ENCODE data around the gene ASB8.
A peak's percentile ranks its signal among the peaks of the same experiment; 100 is the strongest.
"Not testable (repeated sequence)": the region's sequence is repeated elsewhere in the genome, so short reads cannot be mapped to it uniquely, and the experiment has no call there.

ASB8 gene

GRCh38 chr12:48160046-48160445 lies 2.7 kb upstream of the ASB8 start:
- peaks cover 18% of the 10 kb centered on the region for H3K79me2 ChIP-seq (ENCODE audit: insufficient read depth, low read depth)
- no peak overlapping the region for H3K4me2 ChIP-seq

GRCh38 chr12:48157889-48158370 lies 615 bp upstream of the ASB8 start:
- Histone ChIP-seq H4K20me1 (ENCODE audit: insufficient read depth) (no peaks in the 10 kb centered on the region), H3K79me2 (ENCODE audit: insufficient read depth, low read depth) (peaks cover 38% of the 10 kb centered on the region), H3K4me2 (peak overlapping the region; percentile 73), H3K9ac (no peak overlapping the region; the same call in 1 of the 2 replicates), H3K27me3 (ENCODE audit: insufficient read depth, low read depth) (no peaks in the 10 kb centered on the region), H3K36me3 (ENCODE audit: insufficient read depth) (0 out of 2 replicates have a peak, but pooled peaks cover 4% of the 10 kb centered on the region), H3K4me1 (ENCODE audit: low read depth, poor library complexity, severe bottlenecking) (peaks cover 42% of the 10 kb centered on the region), H3K27ac (peak overlapping the region; percentile 48), H3K4me3 (IDR thresholded peaks at IDR 0.05; ENCODE audit: insufficient read depth, low read depth, low read length) (no peak overlapping the region), H2AFZ (ENCODE audit: low read depth) (peak overlapping the region; percentile 82)
- TF ChIP-seq CTCF (conservative IDR thresholded peaks at IDR 0.05; ENCODE audit: low read depth, low read length): no peak

More at GRCh38 chr12:48160046-48160445, 2.7 kb upstream of the ASB8 start:
- no peak for TF ChIP-seq CTCF (conservative IDR thresholded peaks at IDR 0.05; ENCODE audit: low read depth, low read length)
- peaks cover 21% of the 10 kb centered on the region for H3K4me1 ChIP-seq (ENCODE audit: low read depth, poor library complexity, severe bottlenecking)
- no peak overlapping the region for H2AFZ ChIP-seq (ENCODE audit: low read depth)
- no peaks in the 10 kb centered on the region for H3K36me3 ChIP-seq (ENCODE audit: insufficient read depth)
- no peak overlapping the region for H3K9ac ChIP-seq
- no peaks in the 10 kb centered on the region for H3K27me3 ChIP-seq (ENCODE audit: insufficient read depth, low read depth)
- no peaks in the 10 kb centered on the region for H4K20me1 ChIP-seq (ENCODE audit: insufficient read depth)
- no peak overlapping the region for H3K27ac ChIP-seq
- H3K4me3 ChIP-seq (IDR thresholded peaks at IDR 0.05; ENCODE audit: insufficient read depth, low read depth, low read length): no peak overlapping the region

- Histone ChIP-seq H3K36me3 (ENCODE audit: insufficient read depth) (peaks cover 5% of the 10 kb centered on the region; the same call in 1 of the 2 replicates), H2AFZ (ENCODE audit: low read depth) (peak overlapping the region; percentile 82), H3K9ac (peak overlapping the region; percentile 55; the same call in 1 of the 2 replicates), H3K27me3 (ENCODE audit: insufficient read depth, low read depth) (no peaks in the 10 kb centered on the region), H4K20me1 (ENCODE audit: insufficient read depth) (no peaks in the 10 kb centered on the region), H3K27ac (peak overlapping the region; percentile 48), H3K4me3 (IDR thresholded peaks at IDR 0.05; ENCODE audit: insufficient read depth, low read depth, low read length) (no peak overlapping the region), H3K79me2 (ENCODE audit: insufficient read depth, low read depth) (peaks cover 38% of the 10 kb centered on the region), H3K4me2 (peak overlapping the region; percentile 85), H3K4me1 (ENCODE audit: low read depth, poor library complexity, severe bottlenecking) (peaks cover 54% of the 10 kb centered on the region)
- no peak for TF ChIP-seq CTCF (conservative IDR thresholded peaks at IDR 0.05; ENCODE audit: low read depth, low read length)
Measured at GRCh38 chr12:48156652-48157017, 680 bp downstream of the ASB8 start.

GRCh38 chr12:48155786-48156185 lies 1.5 kb downstream of the ASB8 start:
- Histone ChIP-seq H3K79me2 (ENCODE audit: insufficient read depth, low read depth) (peaks cover 38% of the 10 kb centered on the region), H3K4me1 (ENCODE audit: low read depth, poor library complexity, severe bottlenecking) (peaks cover 62% of the 10 kb centered on the region), H3K36me3 (ENCODE audit: insufficient read depth) (peaks cover 10% of the 10 kb centered on the region; the same call in 1 of the 2 replicates), H3K4me2 (peak overlapping the region; percentile 85)
- not testable (repeated sequence) for H3K27ac ChIP-seq; H2AFZ ChIP-seq (ENCODE audit: low read depth); H3K9ac ChIP-seq; H3K4me3 ChIP-seq (IDR thresholded peaks at IDR 0.05; ENCODE audit: insufficient read depth, low read depth, low read length); H3K27me3 ChIP-seq (ENCODE audit: insufficient read depth, low read depth); H4K20me1 ChIP-seq (ENCODE audit: insufficient read depth)

GRCh38 chr12:48151103-48151771 lies 6.1 kb downstream of the ASB8 start:
- Histone ChIP-seq H3K36me3 (ENCODE audit: insufficient read depth) (peaks cover 10% of the 10 kb centered on the region; the same call in 1 of the 2 replicates), H3K4me2 (peak overlapping the region; percentile 30; the same call in 1 of the 2 replicates)

More at GRCh38 chr12:48151103-48151771, 6.1 kb downstream of the ASB8 start:
- peak overlapping the region; percentile 71 for H3K27ac ChIP-seq
- H4K20me1 ChIP-seq (ENCODE audit: insufficient read depth): no peaks in the 10 kb centered on the region
- peaks cover 30% of the 10 kb centered on the region for H3K79me2 ChIP-seq (ENCODE audit: insufficient read depth, low read depth)
- TF ChIP-seq CTCF (conservative IDR thresholded peaks at IDR 0.05; ENCODE audit: low read depth, low read length): no peak
- H3K4me3 ChIP-seq (IDR thresholded peaks at IDR 0.05; ENCODE audit: insufficient read depth, low read depth, low read length): no peak overlapping the region
- H3K4me1 ChIP-seq (ENCODE audit: low read depth, poor library complexity, severe bottlenecking): peaks cover 55% of the 10 kb centered on the region
- H2AFZ ChIP-seq (ENCODE audit: low read depth): no peak overlapping the region
- H3K9ac ChIP-seq: no peak overlapping the region
- H3K27me3 ChIP-seq (ENCODE audit: insufficient read depth, low read depth): no peaks in the 10 kb centered on the region
